Transverse colon (tissue), 4 donors: ENCODE measurements around the gene RAN. TPM values are rescaled to one million over a fixed set of nuclear protein-coding genes. Genes with fewer than 3 reads are reported as not detected.

Source experiments
- DNase-seq: peaks from one replicate; pipeline ENCODE4 v3.0.0-alpha.2; 2019
- H3K27ac ChIP-seq, 4 donors: fragments of 200-600 bp; sonication (generic); 2 replicates each; pipeline ENCODE4 v1.5.1; 2016 to 2018; ENCODE audit warnings: inconsistent platforms in 4 of 4
- H3K27me3 ChIP-seq: fragments of 200-600 bp; sonication (generic); 2 replicates; pipeline ENCODE4 v1.5.1; 2017; ENCODE audit warnings: inconsistent platforms
- H3K36me3 ChIP-seq, 4 donors: fragments of 200-600 bp; sonication (generic); 2 replicates each; pipeline ENCODE4 v1.5.1; 2017 to 2019; ENCODE audit warnings: inconsistent platforms in 4 of 4
- H3K4me1 ChIP-seq, 4 donors: fragments of 200-600 bp; sonication (generic); 2 replicates each; pipeline ENCODE4 v1.5.1; 2017 to 2020; ENCODE audit warnings: inconsistent platforms in 4 of 4
- H3K4me3 ChIP-seq, 4 donors: fragments of 200-600 bp; sonication (generic); 1 replicate in 1 of 4; 2 replicates in 3 of 4; pipeline versions ENCODE4 v1.5.1 to v1.6.1; 2017 to 2019; ENCODE audit warnings: inconsistent platforms in 4 of 4
- H3K9me3 ChIP-seq, 2 donors: fragments of 200-600 bp; sonication (generic); 2 replicates each; pipeline ENCODE4 v1.5.1; 2017 to 2019; ENCODE audit warnings: inconsistent platforms in 2 of 2
- EP300 ChIP-seq: sonication (generic); formaldehyde crosslinking; IDR thresholded peaks from one replicate; pipeline ENCODE4 v1.6.1; 2017; ENCODE audit warnings: antibody characterized with exemption, low read depth
- POLR2A ChIP-seq: fragments of 450-650 bp; IDR thresholded peaks from one replicate; pipeline ENCODE4 v1.6.1; 2016; ENCODE audit warnings: antibody characterized with exemption, mild to moderate bottlenecking, moderate library complexity
- POLR2AphosphoS5 ChIP-seq, 3 donors: sonication (generic); formaldehyde crosslinking; IDR thresholded peaks; one replicate each; pipeline ENCODE4 v1.6.1; 2016; ENCODE audit warnings: antibody characterized with exemption in 3 of 3
- WGBS, 2 donors: methylation state at CpG; one replicate each; pipeline ENCODE4 v1.1.5; 2018; ENCODE audit warnings: low coverage in 1 of 2; 5-methylcytosine and 5-hydroxymethylcytosine counted together
- in situ Hi-C, 4 donors: fragments of 200-750 bp; cut with MboI; loops; one replicate each; pipeline versions ENCODE4 v1.15.0 to v1.15.1; 2017; ENCODE audit warnings: low sequenced_read_pairs in 3 of 4, low pct_ligation_motif_present in 1 of 4, low pct_unique_long_range_greater_than_20kb in 1 of 4
- intact Hi-C: fragments of 100-400 bp; cut with DNase I; formaldehyde crosslinking; loops from one replicate; pipeline ENCODE4 v1.15.1; 2023; ENCODE audit warnings: low total_unique reads
- total RNA-seq, 4 donors: library from RNA; depleted of rRNA; stranded (reverse); fragments of >200 nt; gene quantifications; one replicate each; pipeline ENCODE4 v1.1.0, GENCODE V29; 2016
- TF ChIP-seq, protein P1 (sequence below), 5 experiments: fragments of 200-600 bp in 3 of 5; fragments of 450-650 bp in 2 of 5; sonication (generic) in 3 of 5; IDR thresholded peaks; 1 replicate in 2 of 5; 2 replicates in 3 of 5; pipeline ENCODE4 v1.5.1; 2016 to 2017; ENCODE audit warnings: antibody characterized with exemption in 5 of 5, inconsistent platforms in 3 of 5, mild to moderate bottlenecking in 2 of 5, moderate library complexity in 1 of 5

Gene RAN
- total RNA-seq, 4 donors from 2014 or later: 28.1 to 124 (median 77.5) TPM

- TF ChIP-seq POLR2A: no peak
- Histone ChIP-seq H3K27ac (no peak overlapping the region), H3K9me3 (no peaks in the 10 kb centered on the region), H3K4me3 (no peak overlapping the region), H3K27me3 (no peaks in the 10 kb centered on the region), H3K36me3 (no peaks in the 10 kb centered on the region), H3K4me1 (peaks cover 0 to 18% (median 6%) of the 10 kb centered on the region in 4 donors)
- in situ Hi-C loops (no loop called here), intact Hi-C loops (no loop called here)
- no peak for DNase-seq
- WGBS, 2 donors: 90 to 100% methylated on average over 2 to 5 of the region's 5 CpGs
These were observed 39.9 kb upstream of the RAN start for GRCh38 chr12:130831876-130832405.

DNA sequence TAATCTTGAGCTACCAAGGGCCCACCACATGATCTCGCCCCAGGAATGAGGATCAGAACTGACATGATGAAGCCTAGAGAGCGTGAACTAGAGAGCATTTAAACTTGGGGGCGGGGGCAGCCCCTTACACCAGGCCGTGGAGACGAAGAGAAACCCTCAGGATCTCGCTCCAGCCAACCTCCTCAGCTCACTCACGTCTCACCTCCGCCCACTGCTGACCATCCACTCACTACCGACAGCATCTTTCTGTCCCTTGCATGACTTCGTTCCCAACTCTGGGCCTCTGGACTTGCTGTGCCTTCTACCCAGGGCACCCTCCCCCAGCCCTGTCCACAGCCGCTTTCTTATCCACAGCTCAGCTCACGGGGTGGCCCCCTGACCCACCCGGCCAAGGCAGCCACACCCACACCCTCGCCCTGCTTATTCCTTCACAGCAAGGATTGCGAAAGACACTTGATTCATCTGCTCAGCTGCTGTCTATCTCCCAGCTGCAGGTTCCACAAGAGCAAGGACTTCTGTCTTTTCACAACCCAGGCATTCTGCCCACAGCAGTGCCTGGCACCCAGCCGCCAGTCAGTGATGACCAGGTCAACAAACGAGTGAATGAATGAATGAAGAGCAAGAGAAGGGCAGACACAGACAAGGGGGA is 39.2 kb upstream of the RAN start:
- WGBS, 2 donors: 30 to 78% methylated on average over 2 to 17 of the region's 17 CpGs
- no peak overlapping the region for H3K4me3 ChIP-seq
- intact Hi-C loops (no loop called here), in situ Hi-C loops (no loop called here)
- no peaks in the 10 kb centered on the region for H3K36me3 ChIP-seq
- no peak for DNase-seq
- H3K27me3 ChIP-seq: no peaks in the 10 kb centered on the region
- TF ChIP-seq POLR2A (no peak), POLR2AphosphoS5 (IDR thresholded peaks at IDR 0.05) (no peak)
- no peak overlapping the region for H3K27ac ChIP-seq
- peaks cover 0 to 17% (median 1%) of the 10 kb centered on the region in 4 donors for H3K4me1 ChIP-seq
- no peaks in the 10 kb centered on the region for H3K9me3 ChIP-seq

DNA sequence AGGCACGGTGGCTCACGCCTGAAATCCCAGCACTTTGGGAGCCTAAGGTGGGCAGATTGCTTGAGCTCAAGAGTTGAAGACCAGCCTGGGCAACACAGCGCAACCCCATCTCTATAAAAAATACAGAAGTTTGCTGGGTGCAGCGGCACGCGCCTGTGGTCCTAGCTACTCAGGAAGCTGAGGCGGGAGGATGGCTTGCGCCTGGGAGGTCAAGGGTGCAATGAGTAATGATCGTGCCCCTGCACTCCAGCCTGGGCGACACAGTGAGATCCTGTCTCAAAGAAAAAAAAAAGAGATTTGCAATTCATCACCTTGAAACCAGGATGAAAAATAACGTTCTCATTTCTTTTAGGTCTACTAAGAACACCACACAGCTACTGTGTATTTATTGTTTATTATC is 36.9 kb upstream of the RAN start:
- TF ChIP-seq, protein P1, sequence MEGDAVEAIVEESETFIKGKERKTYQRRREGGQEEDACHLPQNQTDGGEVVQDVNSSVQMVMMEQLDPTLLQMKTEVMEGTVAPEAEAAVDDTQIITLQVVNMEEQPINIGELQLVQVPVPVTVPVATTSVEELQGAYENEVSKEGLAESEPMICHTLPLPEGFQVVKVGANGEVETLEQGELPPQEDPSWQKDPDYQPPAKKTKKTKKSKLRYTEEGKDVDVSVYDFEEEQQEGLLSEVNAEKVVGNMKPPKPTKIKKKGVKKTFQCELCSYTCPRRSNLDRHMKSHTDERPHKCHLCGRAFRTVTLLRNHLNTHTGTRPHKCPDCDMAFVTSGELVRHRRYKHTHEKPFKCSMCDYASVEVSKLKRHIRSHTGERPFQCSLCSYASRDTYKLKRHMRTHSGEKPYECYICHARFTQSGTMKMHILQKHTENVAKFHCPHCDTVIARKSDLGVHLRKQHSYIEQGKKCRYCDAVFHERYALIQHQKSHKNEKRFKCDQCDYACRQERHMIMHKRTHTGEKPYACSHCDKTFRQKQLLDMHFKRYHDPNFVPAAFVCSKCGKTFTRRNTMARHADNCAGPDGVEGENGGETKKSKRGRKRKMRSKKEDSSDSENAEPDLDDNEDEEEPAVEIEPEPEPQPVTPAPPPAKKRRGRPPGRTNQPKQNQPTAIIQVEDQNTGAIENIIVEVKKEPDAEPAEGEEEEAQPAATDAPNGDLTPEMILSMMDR (IDR thresholded peaks at IDR 0.05): no peak
- TF ChIP-seq POLR2A: no peak
- no peak for TF ChIP-seq EP300
- TF ChIP-seq POLR2AphosphoS5 (IDR thresholded peaks at IDR 0.05): no peak
- intact Hi-C loops: no loop called here
- in situ Hi-C loops: no loop called here
- DNase-seq: no peak
- H3K27ac ChIP-seq: no peak overlapping the region
- 73 to 78% methylated on average over 8 to 11 of the region's 11 CpGs for WGBS, 2 donors
- no peak overlapping the region for H3K4me3 ChIP-seq
- H3K9me3 ChIP-seq: no peaks in the 10 kb centered on the region
- H3K27me3 ChIP-seq: no peaks in the 10 kb centered on the region
- no peaks in the 10 kb centered on the region for H3K36me3 ChIP-seq
- peaks cover 0 to 30% (median 11%) of the 10 kb centered on the region in 4 donors for H3K4me1 ChIP-seq

DNA sequence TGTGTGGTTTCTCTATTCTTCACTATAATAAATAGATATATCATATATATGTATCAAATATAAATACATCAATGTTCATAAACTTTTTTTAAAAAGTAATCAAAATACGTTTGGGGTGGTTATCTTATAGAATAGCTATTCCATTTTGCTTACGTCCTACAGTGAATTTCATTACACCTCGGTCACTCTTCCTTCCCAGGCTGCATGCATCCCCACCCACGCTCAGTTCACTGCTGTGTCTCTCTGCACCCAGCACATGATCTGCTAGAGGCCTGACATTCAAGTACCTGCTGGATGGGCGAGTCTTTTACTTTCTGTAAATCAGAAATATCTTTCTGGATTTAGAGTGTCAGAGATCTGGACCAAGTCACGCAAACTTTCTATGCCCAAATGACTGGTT is 36.4 kb upstream of the RAN start:
- no peak overlapping the region for H3K4me3 ChIP-seq
- H3K9me3 ChIP-seq: no peaks in the 10 kb centered on the region
- no peak for DNase-seq
- peaks cover 0 to 30% (median 11%) of the 10 kb centered on the region in 4 donors for H3K4me1 ChIP-seq
- TF ChIP-seq POLR2A: no peak
- TF ChIP-seq EP300: no peak
- no peak for TF ChIP-seq POLR2AphosphoS5 (IDR thresholded peaks at IDR 0.05)
- TF ChIP-seq, protein P1 (IDR thresholded peaks at IDR 0.05): no peak
- intact Hi-C loops: no loop called here
- no peaks in the 10 kb centered on the region for H3K27me3 ChIP-seq
- in situ Hi-C loops: no loop called here
- no peaks in the 10 kb centered on the region for H3K36me3 ChIP-seq
- WGBS, 2 donors: 87 to 95% methylated on average over 6 of the region's 6 CpGs
- H3K27ac ChIP-seq: no peak overlapping the region

DNA sequence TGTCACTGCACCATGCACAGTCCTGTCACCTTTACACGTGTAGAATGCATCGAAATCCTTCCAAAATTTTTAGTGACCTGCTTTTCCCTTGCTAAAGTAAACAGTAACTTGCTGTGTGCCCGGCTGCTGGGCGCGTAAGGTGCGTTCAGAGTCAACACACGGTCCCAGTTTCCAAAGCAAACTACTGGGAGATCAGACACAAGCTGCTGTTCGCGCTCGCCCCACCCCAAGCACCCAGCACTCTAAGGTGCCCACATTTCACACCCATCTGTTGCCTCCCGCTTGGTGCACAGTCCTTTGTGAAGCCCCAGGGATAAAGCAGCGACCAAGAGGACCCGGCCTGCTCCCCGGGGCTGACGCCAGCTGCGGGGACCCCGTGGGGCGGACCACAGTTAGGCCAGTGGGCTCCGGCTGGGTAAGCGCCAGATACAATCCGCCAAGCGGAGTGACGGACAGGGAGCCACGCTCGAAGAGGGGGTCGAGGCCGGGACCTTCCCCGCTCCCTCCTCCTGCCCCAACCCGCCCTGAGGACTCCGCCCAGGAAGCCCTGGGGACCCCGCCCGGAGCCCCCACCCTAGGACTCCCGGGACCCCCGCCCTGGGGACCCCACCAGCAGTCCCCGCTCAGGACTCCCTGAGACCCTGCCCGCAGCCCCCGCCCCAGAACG is 33.4 kb upstream of the RAN start:
- intact Hi-C loops: no loop called here
- H3K27ac ChIP-seq: peak overlapping the region; percentile 68 to 82 (median 75)
- H3K4me1 ChIP-seq: peaks cover 0 to 18% (median 11%) of the 10 kb centered on the region in 4 donors
- TF ChIP-seq POLR2AphosphoS5 (IDR thresholded peaks at IDR 0.05): no peak
- no peak for TF ChIP-seq EP300
- TF ChIP-seq POLR2A: no peak
- TF ChIP-seq, protein P1 (IDR thresholded peaks at IDR 0.05): no peak
- H3K36me3 ChIP-seq: no peaks in the 10 kb centered on the region
- in situ Hi-C loops: no loop called here
- H3K4me3 ChIP-seq: peak overlapping the region; percentile 60 to 85 (median 83)
- peak; percentile 25 for DNase-seq
- H3K9me3 ChIP-seq: no peaks in the 10 kb centered on the region
- H3K27me3 ChIP-seq: no peaks in the 10 kb centered on the region
- 7% methylated on average over 24 of the region's 38 CpGs; no CpG with 5 or more reads in 1 of the 2 donors for WGBS, 2 donors
